H1 (cell line): ENCODE results near the gene CTSL. TPM values are rescaled to one million over a fixed set of nuclear protein-coding genes. Genes with fewer than 3 reads are reported as not detected.

Experiments
- BRCA1 ChIP-seq: IDR thresholded peaks from 2 replicates; pipeline ENCODE4 v1.6.1; 2012; ENCODE audit warnings: low read depth, low read length, improper control_type of control experiment
- CEBPB ChIP-seq: IDR thresholded peaks from 2 replicates; pipeline ENCODE4 v1.6.1; 2012; ENCODE audit warnings: low read depth, low read length
- EZH2 ChIP-seq: fragments of 200-600 bp; sonication (generic); IDR thresholded peaks from 2 replicates; pipeline ENCODE4 v1.7.1; 2012; ENCODE audit warnings: low read depth, mild to moderate bottlenecking, moderate library complexity, low read length, inconsistent platforms; ENCODE audit not compliant: severe bottlenecking
- NANOG ChIP-seq: IDR thresholded peaks from 2 replicates; pipeline ENCODE4 v1.6.1; 2011; ENCODE audit warnings: low read length, low read depth, mild to moderate bottlenecking, inconsistent platforms; ENCODE audit not compliant: insufficient read depth, poor library complexity, severe bottlenecking
- RAD21 ChIP-seq, 2 experiments: IDR thresholded peaks in 1 of 2; conservative IDR thresholded peaks in 1 of 2; 2 replicates each; pipeline ENCODE4 v1.6.1; 2011; ENCODE audit warnings: low read depth in 2 of 2, low read length in 2 of 2, improper control_type of control experiment in 1 of 2, inconsistent platforms in 1 of 2, mild to moderate bottlenecking in 1 of 2, moderate library complexity in 1 of 2
- polyA plus RNA-seq, 7 experiments: library from polyadenylated mRNA; depleted of rRNA in 3 of 7; stranded (reverse) in 5 of 7; unstranded in 2 of 7; fragments of >200 nt in 5 of 7; fragments of 200-250 nt in 2 of 7; gene quantifications; 1 replicate in 5 of 7; 2 replicates in 1 of 7; 4 replicates in 1 of 7; pipeline versions ENCODE4 v1.2.1 to v1.2.3, GENCODE V29; 2011 to 2013; ENCODE audit warnings: missing spikeins in 2 of 7, mixed read lengths in 2 of 7
- total RNA-seq: library from RNA; stranded (reverse); fragmentation: NEBNext Ultra II Directional; extraction: Animal tissue kit (Norgen Biotek cat#: 25700); gene quantifications from 2 replicates; pipeline ENCODE4 v1.2.1, GENCODE V29; 2021
- TF ChIP-seq, protein P1 (sequence below): IDR thresholded peaks from 2 replicates; pipeline ENCODE4 v1.6.1; 2011; ENCODE audit warnings: low read depth, mild to moderate bottlenecking, low read length; ENCODE audit not compliant: insufficient read depth

CTSL gene
- total and polyA plus RNA-seq, 2 of the 8 experiments (the other 6 are each of a cell fraction or from before 2014, with no cell fraction given), result 34.2 to 38.2 TPM

DNA sequence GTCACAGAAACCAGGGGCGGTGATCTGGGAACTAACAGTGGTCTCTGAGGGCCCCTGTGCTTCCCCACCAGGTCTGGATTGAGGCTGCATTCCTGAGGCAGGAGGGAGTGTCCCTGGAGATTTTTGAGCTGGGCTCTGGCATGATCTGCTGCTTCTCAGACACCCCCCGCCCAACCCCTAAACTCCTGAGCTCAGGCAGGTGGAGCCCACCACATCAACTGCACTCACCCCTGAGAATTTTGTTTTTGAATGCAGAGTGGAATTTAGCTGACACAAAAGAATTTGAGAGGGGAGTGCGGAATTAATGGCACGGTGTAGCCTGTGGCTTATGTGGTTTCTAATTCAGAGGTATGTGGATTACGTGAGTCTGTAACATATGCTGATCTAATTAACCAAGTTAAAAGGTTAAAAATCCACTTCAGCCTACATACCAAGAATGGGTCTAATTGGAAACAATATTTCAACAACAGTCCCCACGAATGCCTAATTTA lies 23.9 kb upstream of the CTSL start (continued):
- TF ChIP-seq NANOG (no peak), BRCA1 (no peak), EZH2 (no peak), CEBPB (no peak), RAD21 (IDR thresholded peaks at IDR 0.05 in 1 of 2, conservative IDR thresholded peaks at IDR 0.05 in 1 of 2; ENCODE audit: low read depth in 2 of 2, low read length in 2 of 2) (no peak)
- TF ChIP-seq, protein P1, sequence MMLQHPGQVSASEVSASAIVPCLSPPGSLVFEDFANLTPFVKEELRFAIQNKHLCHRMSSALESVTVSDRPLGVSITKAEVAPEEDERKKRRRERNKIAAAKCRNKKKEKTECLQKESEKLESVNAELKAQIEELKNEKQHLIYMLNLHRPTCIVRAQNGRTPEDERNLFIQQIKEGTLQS, result no peak
